Ecto neural progenitor cell (in vitro differentiated cells): Measurements from ENCODE around the gene ACOXL.

Experiments used
- DNase-seq: peaks from one replicate; pipeline ENCODE4 v3.0.0-alpha.2; 2018; ENCODE audit warnings: low spot score

ACOXL gene

GRCh38 chr2:110977403-110977802 is 245.0 kb downstream of the ACOXL start:
- DNase-seq: no peak

DNA sequence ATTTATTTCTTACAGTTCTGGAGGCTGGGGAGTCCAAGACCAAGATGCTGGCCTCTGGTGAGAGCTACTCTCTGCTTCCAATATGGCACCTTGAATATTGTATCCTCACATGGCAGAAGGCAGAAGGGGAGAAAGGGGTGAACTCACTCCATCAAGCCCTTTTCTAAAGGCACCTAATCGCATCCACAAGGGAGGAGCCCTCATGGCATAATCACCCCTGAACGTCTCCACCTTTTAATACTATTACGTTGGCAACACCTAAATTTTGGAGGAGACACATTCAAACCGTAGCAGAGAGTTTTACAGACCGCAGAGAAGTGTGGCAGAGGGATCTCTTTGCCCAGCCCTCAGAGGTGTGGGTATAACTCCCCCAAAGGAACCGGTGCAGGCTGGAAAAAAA is 245.8 kb downstream of the ACOXL start:
- DNase-seq: no peak

- no peak for DNase-seq
Observed at GRCh38 chr2:110978756-110979470, 246.5 kb downstream of the ACOXL start.

DNA sequence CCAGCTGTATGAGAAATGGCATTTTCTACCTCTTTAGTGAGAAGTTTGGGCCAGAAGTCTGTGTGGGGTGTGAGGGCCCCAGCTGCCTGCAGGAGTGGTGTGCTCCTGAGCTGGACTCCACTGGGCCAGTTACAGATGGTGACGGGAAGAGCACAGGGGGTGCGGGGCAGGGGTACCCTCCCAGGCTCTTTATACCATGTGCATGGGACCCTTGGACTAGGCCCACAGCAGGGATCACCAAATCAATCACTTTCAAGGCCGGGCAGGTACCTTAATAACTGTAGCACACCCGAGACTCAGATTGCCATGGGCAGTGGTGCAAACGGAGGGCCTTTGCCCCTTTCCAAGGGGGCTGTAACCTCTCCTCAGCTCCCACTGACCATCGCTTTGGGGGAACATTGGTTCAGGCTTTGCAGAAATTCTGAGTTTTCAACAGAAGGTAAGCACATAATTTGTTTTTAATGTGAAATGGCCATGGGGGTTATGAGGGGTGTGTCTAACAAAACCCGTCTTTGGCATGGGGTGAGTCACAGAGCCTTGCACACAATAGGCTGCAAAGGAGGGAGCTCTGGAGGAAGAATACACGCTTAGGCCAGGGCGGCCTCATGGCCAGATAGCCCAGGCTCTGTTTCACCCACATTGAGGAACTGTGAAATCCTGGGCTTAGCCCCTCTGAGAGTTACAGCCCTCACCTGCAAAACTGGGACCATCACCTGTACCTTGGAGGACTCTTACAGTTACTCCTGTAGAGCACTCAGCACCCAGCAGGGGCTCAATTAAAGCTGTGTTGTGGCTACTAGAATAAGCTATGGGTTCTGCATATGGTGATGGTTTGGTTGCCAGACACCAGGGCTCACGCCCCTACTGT is 247.3 kb downstream of the ACOXL start:
- DNase-seq: no peak

DNA sequence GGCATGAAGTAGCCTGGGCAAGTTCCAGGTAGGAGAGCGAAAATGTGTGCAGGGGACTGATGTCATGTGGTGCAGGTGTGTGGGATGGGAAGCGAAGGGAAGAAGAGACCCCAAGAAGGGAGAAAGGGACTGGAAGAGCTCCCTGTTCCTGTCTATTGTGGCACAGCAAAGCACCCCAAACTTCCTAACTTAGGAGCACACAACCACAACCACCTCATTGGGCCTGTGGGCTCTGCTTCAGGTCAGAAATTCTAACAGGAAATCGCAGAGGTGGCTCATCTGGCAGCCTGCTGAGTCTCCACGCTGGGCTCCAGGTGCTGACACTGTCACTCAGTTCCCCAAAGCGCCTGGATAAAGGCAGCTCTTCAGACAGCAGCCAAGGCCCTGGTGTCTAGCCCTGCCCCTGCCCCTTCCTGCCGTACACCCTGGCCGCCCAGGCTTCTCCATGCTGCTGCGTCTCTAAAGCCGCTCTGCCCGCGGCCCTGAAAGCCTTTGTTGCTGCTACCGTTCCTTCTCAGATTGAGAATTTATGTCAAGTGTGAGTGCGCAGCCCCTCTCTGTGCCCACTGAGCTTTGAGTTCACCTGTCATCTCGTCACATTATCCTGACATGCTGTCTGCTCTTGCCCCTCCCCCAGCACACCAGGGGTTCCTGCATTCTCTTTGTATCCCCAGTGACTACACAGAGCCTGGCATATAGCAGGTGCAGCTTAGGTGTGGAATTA is 248.1 kb downstream of the ACOXL start:
- DNase-seq: no peak

DNA sequence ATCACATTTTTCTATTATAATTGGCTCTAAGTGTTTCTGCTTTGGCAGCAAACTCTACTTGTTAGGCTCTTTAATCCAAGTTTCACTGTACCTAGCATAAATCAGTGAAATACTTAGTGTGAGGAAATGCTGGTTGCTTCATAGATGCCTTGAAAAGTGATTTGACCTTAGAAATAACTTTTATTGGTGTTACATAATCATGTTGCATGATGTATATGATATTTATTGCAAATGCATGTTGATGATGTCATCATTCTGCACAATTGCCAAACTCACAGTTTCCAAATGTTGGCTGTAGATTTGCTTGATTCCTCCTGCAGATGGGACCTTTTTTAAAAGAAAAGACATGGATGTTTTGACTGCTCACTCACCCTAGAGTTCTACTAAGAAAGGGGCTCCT is 250.8 kb downstream of the ACOXL start:
- no peak for DNase-seq

- no peak for DNase-seq
Observed at GRCh38 chr2:110984694-110985490, 252.5 kb downstream of the ACOXL start.

DNA sequence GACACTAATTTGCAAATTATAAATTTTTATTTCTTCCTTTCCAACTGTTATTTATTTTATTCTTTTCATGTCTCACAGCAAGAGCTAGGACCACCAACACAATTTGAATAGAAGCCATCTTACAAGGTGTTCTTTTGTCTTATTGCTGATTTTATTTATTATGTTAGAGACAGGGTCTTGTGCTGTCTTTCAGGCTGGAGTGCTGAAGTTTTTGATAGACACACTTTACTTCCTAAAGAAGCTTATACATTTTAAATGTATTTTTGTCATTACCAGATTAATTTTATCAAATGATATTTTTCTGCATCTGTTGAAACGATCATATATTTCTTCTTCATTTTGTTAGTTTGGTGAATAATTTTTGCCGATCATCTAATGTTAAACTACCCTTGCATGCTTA is 258.1 kb downstream of the ACOXL start:
- DNase-seq: no peak

GRCh38 chr2:110991911-110992310 is 259.5 kb downstream of the ACOXL start:
- DNase-seq: no peak

GRCh38 chr2:110992886-110993285 is 260.5 kb downstream of the ACOXL start:
- DNase-seq: no peak

DNA sequence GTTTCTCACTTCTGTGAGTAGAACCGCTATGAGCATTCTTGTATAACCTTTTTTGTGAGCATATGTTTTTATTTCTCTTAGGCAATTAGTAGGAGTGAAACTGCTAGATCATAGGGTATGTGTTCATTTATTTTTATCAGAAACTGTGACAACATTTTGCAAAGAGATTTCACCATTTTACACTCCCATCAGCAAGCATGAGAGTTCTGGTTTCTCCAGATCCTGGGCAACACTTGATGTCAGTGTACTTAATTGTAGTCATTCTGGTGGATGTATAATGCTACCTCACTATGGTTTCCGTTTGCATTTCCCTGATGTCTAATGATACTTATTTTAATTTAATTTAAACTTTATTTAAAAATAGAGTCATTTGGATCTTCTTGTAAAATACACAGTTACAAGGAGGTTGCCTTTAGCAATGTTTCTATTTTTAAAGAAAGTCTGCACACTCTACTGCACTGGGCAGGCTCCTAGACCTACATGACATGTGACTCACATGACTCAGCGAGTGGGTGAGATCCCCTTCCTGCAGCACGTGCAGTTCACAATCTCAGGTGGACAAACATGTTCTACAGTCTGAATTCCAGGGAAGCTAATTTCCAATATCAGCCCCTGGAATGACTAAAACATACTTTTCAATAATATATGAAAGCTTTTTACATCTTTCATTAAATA is 261.3 kb downstream of the ACOXL start:
- no peak for DNase-seq

DNA sequence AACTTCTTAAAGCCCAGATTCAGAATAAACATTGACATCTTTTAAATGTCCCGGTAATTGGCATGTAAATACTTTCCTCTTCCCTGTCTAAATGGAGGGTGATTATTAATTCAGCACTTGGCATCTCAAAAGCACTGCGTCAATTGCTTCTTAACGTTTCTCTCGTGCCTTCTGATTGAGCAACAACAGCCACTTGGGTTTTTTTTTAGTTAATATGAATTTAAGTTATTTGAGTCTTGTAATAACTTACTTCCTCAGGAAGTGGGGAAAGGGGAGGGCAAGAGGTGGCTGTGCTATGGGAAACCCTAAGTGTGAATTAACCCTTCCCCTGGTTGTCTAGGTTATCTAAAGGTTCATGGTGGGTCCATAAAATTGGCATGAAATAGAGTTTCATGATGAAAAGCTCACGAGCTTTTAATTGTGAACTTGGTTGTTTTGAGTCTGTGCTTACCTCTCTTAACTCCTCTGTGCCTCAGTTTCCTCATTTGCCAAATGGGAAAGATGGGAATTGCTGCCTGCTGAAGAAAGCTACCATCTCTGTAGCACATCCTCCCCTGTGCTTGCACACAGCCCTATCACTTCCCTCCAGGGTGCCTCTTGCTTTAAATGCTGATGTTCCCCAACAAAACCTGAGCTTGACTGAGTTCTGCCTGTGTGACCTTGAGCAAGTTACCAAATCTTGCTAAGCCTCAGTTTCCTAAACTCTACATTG is 262.0 kb downstream of the ACOXL start:
- no peak for DNase-seq

DNA sequence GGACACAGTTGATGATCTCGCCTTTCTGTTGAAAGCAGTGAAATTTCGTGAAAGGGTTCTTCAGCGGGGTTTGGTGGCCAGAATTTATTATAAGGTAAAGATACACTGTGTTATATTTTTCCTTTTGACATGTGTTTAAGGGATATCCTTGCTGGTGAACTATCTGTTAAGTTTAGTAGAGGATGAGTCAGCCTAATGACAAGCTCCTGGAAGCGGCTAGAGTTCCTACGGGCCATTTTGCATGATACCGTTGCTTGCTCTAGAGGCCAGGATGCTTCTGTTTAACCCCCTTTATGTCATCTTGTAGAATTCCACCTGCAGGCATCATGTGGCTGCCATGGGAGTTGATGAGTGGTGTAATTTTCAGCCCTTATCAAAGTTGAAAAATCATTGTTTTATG is 263.5 kb downstream of the ACOXL start:
- DNase-seq: no peak

DNA sequence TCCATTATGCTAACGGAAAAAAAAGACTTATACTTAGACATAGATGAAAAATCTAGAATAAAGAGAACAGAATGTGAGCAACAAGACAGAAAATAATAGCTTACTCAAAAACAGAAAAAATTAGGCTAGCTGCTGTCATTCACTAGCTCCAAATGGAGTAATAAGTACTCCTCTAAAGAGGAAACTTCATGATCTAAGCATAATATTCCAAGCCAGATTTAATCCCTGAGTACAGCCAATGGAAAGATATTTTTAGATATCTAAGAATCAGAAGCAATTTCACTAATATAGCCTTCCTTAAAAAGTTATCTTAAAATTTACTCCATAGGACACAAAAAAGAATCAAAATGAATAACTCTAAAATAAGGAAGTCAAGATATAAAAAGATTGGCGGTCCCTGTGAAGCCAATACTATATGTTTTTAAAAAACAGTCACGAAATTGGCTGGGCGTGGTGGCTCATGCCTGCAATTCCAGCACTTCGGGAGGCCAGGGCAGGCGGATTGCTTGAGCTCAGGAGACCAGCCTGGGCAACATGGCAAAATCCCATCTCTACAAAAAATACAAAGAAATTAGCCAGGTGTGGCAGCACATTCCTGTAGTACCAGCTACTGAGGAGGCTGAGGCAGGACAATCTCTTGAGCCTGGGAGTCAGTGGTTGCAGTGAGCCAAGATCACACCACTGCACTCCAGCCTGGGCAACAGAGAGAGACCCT is 265.1 kb downstream of the ACOXL start:
- no peak for DNase-seq

- no peak for DNase-seq
Observed at GRCh38 chr2:110998311-110998710, 265.9 kb downstream of the ACOXL start.

GRCh38 chr2:110999626-111000025 is 267.3 kb downstream of the ACOXL start:
- no peak for DNase-seq

GRCh38 chr2:111005307-111005706 is 272.9 kb downstream of the ACOXL start:
- no peak for DNase-seq

- DNase-seq: no peak
Observed at GRCh38 chr2:111005821-111006220, 273.4 kb downstream of the ACOXL start.

GRCh38 chr2:111007757-111008688 is 275.6 kb downstream of the ACOXL start:
- DNase-seq: no peak
